GM12801 (cell line): ENCODE data around the gene GALNT15.

Source experiments
- CTCF ChIP-seq: IDR thresholded peaks from one replicate; pipeline ENCODE4 v1.5.1; 2011; ENCODE audit warnings: control low read depth; ENCODE audit not compliant: insufficient read length; ENCODE audit errors: extremely low read depth

Gene GALNT15

GRCh38 chr3:16177382-16177781 is 2.9 kb downstream of the GALNT15 start:
- no peak for TF ChIP-seq CTCF

- TF ChIP-seq CTCF = no peak
These were observed 3.6 kb downstream of the GALNT15 start for GRCh38 chr3:16177962-16178627.

GRCh38 chr3:16178628-16178988 is 4.1 kb downstream of the GALNT15 start:
- no peak for TF ChIP-seq CTCF

- no peak for TF ChIP-seq CTCF
These were observed 4.8 kb downstream of the GALNT15 start for GRCh38 chr3:16179261-16179660.

GRCh38 chr3:16179771-16180736 is 5.6 kb downstream of the GALNT15 start:
- no peak for TF ChIP-seq CTCF

GRCh38 chr3:16180737-16181134 is 6.3 kb downstream of the GALNT15 start:
- no peak for TF ChIP-seq CTCF

- no peak for TF ChIP-seq CTCF
These were observed 6.9 kb downstream of the GALNT15 start for GRCh38 chr3:16181361-16181760.
